Hepatocyte (in vitro differentiated cells): ENCODE measurements around the gene DPH1.

Experiments used
- EZH2 ChIP-seq: fragments of 200-600 bp; sonication (generic); IDR thresholded peaks from 2 replicates; pipeline ENCODE4 v1.6.1; 2016; ENCODE audit warnings: antibody characterized with exemption, mild to moderate bottlenecking, borderline replicate concordance
- EZH2phosphoT487 ChIP-seq: fragments of 200-600 bp; sonication (generic); IDR thresholded peaks from one replicate; pipeline ENCODE4 v1.6.1; 2018; ENCODE audit warnings: antibody characterized with exemption, mild to moderate bottlenecking, low read depth, moderate library complexity; ENCODE audit not compliant: unreplicated experiment, severe bottlenecking
- TF ChIP-seq, protein P1 (sequence below): fragments of 200-600 bp; sonication (generic); IDR thresholded peaks from 2 replicates; pipeline ENCODE4 v1.5.1; 2016; ENCODE audit warnings: antibody characterized with exemption, mild to moderate bottlenecking; ENCODE audit not compliant: poor library complexity

- TF ChIP-seq, protein P1, sequence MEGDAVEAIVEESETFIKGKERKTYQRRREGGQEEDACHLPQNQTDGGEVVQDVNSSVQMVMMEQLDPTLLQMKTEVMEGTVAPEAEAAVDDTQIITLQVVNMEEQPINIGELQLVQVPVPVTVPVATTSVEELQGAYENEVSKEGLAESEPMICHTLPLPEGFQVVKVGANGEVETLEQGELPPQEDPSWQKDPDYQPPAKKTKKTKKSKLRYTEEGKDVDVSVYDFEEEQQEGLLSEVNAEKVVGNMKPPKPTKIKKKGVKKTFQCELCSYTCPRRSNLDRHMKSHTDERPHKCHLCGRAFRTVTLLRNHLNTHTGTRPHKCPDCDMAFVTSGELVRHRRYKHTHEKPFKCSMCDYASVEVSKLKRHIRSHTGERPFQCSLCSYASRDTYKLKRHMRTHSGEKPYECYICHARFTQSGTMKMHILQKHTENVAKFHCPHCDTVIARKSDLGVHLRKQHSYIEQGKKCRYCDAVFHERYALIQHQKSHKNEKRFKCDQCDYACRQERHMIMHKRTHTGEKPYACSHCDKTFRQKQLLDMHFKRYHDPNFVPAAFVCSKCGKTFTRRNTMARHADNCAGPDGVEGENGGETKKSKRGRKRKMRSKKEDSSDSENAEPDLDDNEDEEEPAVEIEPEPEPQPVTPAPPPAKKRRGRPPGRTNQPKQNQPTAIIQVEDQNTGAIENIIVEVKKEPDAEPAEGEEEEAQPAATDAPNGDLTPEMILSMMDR, result no peak
- TF ChIP-seq EZH2, result no peak
- TF ChIP-seq EZH2phosphoT487, result no peak
These were observed 13.8 kb downstream of the DPH1 start for GRCh38 chr17:2043785-2044184.
